GM11168 (cell line): ENCODE results near the gene INTS7.
"Not testable (repeated sequence)": the region's sequence is repeated elsewhere in the genome, so short reads cannot be mapped to it uniquely, and the experiment has no call there.

Source experiments
- in situ Hi-C: fragments of 300-500 bp; cut with MboI; formaldehyde crosslinking; loops from one replicate; pipeline ENCODE4 v1.12.0; 2022; ENCODE audit warnings: low sequenced_read_pairs; ENCODE audit not compliant: unreplicated experiment

The INTS7 gene

GRCh38 chr1:212037900-212038299, 2.5 kb upstream of the INTS7 start:
- in situ Hi-C loops, result loop anchor here (25.0 kb wide), 1 partner anchor 351 kb away; the partner anchor contains the start of gene NEK2

- in situ Hi-C loops, result loop anchor here (25.0 kb wide), 1 partner anchor 349 kb away; the partner anchor contains the start of gene NEK2
Observed at GRCh38 chr1:212035835-212036605, 663 bp upstream of the INTS7 start.

- in situ Hi-C loops, result loop anchor here (25.0 kb wide), 1 partner anchor 347 kb away; the partner anchor contains the start of gene NEK2
Observed at GRCh38 chr1:212034516-212035122, 738 bp downstream of the INTS7 start.

GRCh38 chr1:212030936-212031528, 4.3 kb downstream of the INTS7 start:
- in situ Hi-C loops, result loop anchor here (25.0 kb wide), 1 partner anchor 344 kb away; the partner anchor contains the start of gene NEK2

GRCh38 chr1:212027727-212028126, 7.6 kb downstream of the INTS7 start:
- in situ Hi-C loops, result loop anchor here (25.0 kb wide), 1 partner anchor 340 kb away; the partner anchor contains the start of gene NEK2

- in situ Hi-C loops, result loop anchor here (25.0 kb wide), 1 partner anchor 337 kb away; the partner anchor contains the start of gene NEK2
Observed at GRCh38 chr1:212024469-212025149, 10.7 kb downstream of the INTS7 start.

GRCh38 chr1:212022908-212023307, 12.4 kb downstream of the INTS7 start:
- in situ Hi-C loops, result not testable (repeated sequence)

- in situ Hi-C loops, result no loop called here
Observed at GRCh38 chr1:212021563-212021962, 13.8 kb downstream of the INTS7 start.

- in situ Hi-C loops, result no loop called here
Observed at GRCh38 chr1:212020975-212021374, 14.4 kb downstream of the INTS7 start.

GRCh38 chr1:212013672-212014071, 21.7 kb downstream of the INTS7 start:
- in situ Hi-C loops, result no loop called here

GRCh38 chr1:212012034-212012740, 23.2 kb downstream of the INTS7 start:
- in situ Hi-C loops, result no loop called here

GRCh38 chr1:212010004-212010403, 25.4 kb downstream of the INTS7 start:
- in situ Hi-C loops, result no loop called here

GRCh38 chr1:212009561-212009960, 25.8 kb downstream of the INTS7 start:
- in situ Hi-C loops, result no loop called here

- in situ Hi-C loops, result no loop called here
Observed at GRCh38 chr1:212007886-212008285, 27.5 kb downstream of the INTS7 start.

GRCh38 chr1:212007178-212007577, 28.2 kb downstream of the INTS7 start:
- in situ Hi-C loops, result no loop called here

GRCh38 chr1:212004895-212005608, 30.3 kb downstream of the INTS7 start:
- in situ Hi-C loops, result no loop called here

- in situ Hi-C loops, result no loop called here
Observed at GRCh38 chr1:212002536-212002935, 32.8 kb downstream of the INTS7 start.

GRCh38 chr1:211997426-211997825, 37.9 kb downstream of the INTS7 start:
- in situ Hi-C loops, result not testable (repeated sequence)

- in situ Hi-C loops, result no loop called here
Observed at GRCh38 chr1:211991695-211992094, 43.7 kb downstream of the INTS7 start.
